Ishikawa (cell line): ENCODE measurements around the gene NFATC1.

ENCODE experiments used
- CREB1 ChIP-seq: IDR thresholded peaks from 2 replicates; pipeline ENCODE4 v1.6.1; 2012; ENCODE audit warnings: low read depth
- EP300 ChIP-seq: IDR thresholded peaks from 2 replicates; pipeline ENCODE4 v1.6.1; 2012; ENCODE audit warnings: borderline replicate concordance
- FOXM1 ChIP-seq: IDR thresholded peaks from 2 replicates; pipeline ENCODE4 v1.6.1; 2012; ENCODE audit warnings: low read depth, borderline replicate concordance
- NFIC ChIP-seq: IDR thresholded peaks from 2 replicates; pipeline ENCODE4 v1.6.1; 2012
- TEAD4 ChIP-seq: IDR thresholded peaks from 2 replicates; pipeline ENCODE4 v1.6.1; 2012
- YY1 ChIP-seq: IDR thresholded peaks from 2 replicates; pipeline ENCODE4 v1.6.1; 2012; ENCODE audit warnings: low read depth
- TF ChIP-seq, protein P1 (sequence below): IDR thresholded peaks from 2 replicates; pipeline ENCODE4 v1.6.1; 2012
- TF ChIP-seq, protein P2 (sequence below): IDR thresholded peaks from 2 replicates; pipeline ENCODE4 v1.6.1; 2012; ENCODE audit warnings: low read depth, mild to moderate bottlenecking

DNA sequence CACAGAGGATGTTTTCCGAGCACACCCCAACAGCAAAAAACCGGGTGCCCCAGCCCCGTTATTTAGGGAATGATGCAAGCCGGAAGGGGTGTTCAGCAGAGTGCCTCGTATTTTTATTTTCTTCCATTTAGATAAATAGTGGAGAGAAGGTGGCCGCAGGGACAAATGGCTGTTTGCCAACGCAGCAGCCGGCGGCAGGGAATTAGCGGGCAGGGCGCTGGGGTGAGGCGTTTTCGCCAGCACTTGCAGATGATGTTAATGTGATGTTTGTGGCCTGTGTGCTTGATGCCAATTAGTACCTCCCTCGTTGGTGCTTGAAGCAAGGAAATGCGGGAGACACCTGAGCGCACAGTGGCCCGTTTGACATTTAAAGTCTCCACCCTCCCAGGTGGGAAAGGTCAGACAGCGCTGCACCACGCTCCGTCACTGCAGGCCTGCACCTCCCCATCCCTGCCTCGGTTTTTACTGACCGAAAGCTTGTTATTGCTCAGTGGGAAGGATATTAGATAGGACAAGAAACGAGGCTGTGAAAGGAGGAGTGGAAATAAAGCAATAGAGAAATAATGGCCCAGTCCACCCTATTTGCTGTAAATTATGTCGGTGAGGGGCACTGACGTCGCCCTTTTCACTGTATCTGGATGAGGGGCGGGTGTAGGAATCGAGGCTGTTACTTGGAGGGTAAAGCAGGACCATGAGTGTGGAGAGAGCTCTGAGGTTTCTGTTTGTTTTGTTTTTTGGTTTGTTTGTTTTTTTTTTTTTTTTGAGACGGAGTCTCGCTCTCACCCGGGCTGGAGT lies 39.1 kb downstream of the NFATC1 start:
- TF ChIP-seq YY1 (no peak), CREB1 (no peak), EP300 (no peak), NFIC (no peak), FOXM1 (no peak), TEAD4 (no peak)
- TF ChIP-seq, protein P1, sequence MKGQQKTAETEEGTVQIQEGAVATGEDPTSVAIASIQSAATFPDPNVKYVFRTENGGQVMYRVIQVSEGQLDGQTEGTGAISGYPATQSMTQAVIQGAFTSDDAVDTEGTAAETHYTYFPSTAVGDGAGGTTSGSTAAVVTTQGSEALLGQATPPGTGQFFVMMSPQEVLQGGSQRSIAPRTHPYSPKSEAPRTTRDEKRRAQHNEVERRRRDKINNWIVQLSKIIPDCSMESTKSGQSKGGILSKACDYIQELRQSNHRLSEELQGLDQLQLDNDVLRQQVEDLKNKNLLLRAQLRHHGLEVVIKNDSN = no peak
- TF ChIP-seq, protein P2, sequence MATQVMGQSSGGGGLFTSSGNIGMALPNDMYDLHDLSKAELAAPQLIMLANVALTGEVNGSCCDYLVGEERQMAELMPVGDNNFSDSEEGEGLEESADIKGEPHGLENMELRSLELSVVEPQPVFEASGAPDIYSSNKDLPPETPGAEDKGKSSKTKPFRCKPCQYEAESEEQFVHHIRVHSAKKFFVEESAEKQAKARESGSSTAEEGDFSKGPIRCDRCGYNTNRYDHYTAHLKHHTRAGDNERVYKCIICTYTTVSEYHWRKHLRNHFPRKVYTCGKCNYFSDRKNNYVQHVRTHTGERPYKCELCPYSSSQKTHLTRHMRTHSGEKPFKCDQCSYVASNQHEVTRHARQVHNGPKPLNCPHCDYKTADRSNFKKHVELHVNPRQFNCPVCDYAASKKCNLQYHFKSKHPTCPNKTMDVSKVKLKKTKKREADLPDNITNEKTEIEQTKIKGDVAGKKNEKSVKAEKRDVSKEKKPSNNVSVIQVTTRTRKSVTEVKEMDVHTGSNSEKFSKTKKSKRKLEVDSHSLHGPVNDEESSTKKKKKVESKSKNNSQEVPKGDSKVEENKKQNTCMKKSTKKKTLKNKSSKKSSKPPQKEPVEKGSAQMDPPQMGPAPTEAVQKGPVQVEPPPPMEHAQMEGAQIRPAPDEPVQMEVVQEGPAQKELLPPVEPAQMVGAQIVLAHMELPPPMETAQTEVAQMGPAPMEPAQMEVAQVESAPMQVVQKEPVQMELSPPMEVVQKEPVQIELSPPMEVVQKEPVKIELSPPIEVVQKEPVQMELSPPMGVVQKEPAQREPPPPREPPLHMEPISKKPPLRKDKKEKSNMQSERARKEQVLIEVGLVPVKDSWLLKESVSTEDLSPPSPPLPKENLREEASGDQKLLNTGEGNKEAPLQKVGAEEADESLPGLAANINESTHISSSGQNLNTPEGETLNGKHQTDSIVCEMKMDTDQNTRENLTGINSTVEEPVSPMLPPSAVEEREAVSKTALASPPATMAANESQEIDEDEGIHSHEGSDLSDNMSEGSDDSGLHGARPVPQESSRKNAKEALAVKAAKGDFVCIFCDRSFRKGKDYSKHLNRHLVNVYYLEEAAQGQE = no peak
